ENCODE results near the gene TRPM3. TPM values are rescaled to one million over a fixed set of nuclear protein-coding genes. Genes with fewer than 3 reads are reported as not detected.

TRPM3 gene
- total RNA-seq, 1 donor from 2014 or later = not detected

- ATAC-seq = no peak
Observed at GRCh38 chr9:71096421-71097108, 24.9 kb downstream of the TRPM3 start.

GRCh38 chr9:71094708-71095251 lies 26.6 kb downstream of the TRPM3 start:
- no peak for ATAC-seq

- no peak for ATAC-seq
Observed at GRCh38 chr9:71090896-71091295, 30.5 kb downstream of the TRPM3 start.

GRCh38 chr9:71079451-71079850 lies 42.0 kb downstream of the TRPM3 start:
- ATAC-seq = no peak

GRCh38 chr9:71076096-71076495 lies 45.3 kb downstream of the TRPM3 start:
- no peak for ATAC-seq

DNA sequence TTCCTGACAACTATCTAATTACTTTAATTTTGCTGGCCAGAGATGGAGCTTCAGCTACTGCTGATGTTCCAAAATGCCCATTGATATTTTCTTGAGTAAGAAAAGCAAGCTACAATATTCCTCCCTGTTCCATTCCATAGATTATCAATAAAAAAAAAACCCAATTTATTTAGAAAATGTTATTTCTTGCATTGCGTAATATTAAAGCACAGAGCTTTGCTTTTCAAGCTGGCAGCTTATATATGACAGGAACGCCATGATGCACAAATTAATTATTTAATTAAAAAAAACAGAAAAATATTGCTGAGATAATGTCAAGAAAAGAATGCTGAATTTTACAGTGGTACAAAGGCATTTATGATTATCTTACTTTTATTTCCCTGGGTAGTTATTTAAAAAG lies 47.9 kb downstream of the TRPM3 start:
- ATAC-seq = no peak

DNA sequence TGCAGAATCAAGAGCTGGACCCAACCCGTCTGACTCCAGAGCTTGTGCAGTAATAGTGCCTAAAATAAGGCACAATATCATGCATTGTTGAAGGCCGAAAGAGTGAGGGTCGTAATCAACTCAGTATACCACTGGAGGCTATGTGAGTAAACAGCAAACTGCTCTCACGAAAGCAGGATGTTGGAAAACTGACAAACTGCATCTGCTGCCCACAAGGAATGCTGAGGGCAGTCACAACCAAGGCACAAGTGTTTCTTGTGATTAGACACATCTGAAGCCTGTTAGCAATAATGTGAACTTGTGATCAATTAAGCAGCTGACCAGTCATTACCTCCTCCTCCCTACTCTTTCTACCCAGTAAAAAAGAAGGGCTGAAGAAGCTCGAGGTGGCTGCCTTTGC lies 48.8 kb downstream of the TRPM3 start:
- ATAC-seq = no peak

DNA sequence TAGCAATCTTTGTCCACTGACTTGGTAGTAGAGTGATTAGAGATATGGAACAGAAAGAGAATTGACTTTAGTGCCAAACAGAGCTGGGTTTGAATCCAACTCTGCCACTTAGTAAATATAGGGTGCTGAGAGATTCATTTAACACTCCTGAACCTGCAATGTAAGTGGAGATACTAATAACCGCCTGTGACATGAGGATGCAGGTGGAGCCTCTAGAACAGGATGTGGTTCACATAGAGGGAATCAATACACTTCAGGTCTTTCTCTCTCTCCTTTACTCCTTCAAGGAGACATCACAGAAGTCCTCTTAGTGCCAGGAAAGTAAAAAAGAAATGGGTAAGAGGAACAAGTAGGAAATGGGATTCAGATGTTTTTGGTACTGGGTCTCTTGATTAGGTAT lies 49.8 kb downstream of the TRPM3 start:
- no peak for ATAC-seq

DNA sequence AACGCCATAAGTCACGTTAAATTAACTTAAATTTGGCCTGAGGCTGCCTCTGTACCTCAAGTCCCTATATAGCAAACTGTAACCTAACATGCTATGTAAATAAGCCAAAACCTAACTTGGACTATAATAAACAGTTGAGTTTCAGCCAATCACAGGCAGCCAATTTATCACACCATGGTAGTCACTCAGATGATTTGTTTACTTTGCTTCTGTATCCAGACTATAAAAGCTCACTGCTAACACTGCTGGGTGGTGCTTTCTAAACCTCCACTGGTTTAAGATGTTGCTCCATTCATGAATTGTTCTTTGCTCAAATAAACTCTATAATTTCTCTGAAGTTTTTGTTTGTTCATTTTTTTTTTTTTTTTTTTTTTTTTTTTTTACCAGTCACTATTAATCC lies 62.8 kb downstream of the TRPM3 start:
- no peak for ATAC-seq

DNA sequence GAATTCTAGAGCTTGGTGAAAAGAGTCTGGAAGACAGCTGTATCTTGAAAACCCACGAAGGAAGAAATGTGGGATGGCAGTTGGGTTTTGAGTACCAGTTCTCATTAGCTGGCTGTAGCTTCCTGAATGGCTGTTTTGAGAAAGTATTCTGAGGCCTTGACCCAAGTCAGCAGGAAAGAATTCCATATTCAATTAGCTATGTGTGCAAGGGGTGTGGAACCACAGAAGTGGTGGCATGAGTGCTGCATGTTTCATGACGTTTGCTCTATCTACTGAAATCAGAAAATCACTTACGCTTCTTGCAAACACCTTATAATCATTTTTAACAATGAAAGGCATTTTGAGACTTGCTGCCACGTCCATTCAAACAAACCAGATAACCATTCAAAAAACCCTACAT lies 69.1 kb downstream of the TRPM3 start:
- ATAC-seq = no peak

DNA sequence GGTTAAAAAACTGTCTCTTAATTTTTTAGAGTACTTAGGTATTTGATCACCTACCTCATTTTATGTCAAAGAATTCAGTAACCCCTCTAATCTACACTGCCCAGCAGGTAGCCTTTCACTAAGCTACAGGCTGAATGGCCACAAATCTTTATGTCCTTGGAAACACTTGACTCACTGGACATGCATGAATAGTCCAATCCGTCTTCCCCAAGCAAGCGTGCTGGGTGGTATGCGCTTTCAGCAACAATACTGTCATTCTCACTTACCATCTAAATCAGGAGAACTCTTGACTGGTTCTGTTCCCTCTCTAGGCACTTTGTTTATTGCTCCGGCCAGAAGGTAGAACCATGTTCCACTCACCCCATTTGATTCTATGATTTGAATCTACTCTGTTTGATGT lies 73.1 kb downstream of the TRPM3 start:
- ATAC-seq = no peak

DNA sequence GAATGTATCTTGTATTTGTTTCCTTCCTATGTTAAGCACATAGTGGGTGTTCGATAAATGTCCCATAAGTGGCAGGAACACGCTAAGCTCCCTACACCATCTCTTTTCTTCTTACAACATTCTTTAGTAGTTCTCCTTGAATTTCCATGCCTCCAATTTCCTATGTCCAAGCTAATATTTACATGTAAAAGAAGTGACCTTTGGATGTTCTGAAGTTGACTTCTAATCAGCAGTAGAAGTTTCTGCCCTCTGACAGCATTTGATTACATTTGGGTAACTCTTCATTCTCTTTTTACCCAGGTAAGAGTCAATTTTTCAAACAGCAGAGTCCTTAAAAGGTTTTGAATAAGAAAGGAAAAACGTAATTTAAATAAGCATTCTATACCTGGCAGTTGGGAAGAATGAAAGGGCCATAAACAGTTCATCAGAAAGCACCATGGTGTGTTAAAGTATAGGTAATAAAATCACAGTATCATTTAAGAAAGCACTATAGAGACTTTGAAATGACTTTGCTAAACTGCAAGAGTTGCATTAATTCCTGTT lies 78.9 kb downstream of the TRPM3 start:
- no peak for ATAC-seq

DNA sequence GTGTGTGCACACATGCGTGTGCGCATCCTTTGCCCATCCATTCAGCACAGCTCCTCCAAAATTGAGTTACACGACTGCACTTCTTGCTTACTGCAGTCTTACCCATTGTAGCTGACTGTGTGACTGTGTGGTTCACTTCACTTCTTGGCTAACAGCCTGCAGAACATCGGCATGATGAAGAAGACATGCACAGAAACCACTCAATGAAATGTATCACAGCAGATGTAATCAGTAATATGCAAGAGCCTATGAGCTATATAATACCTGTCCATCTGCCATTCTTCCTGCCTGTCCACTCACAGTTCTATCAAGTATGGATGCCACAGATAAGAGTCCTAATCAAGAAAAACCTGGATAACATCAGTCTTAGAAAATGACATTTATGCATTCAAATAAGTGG lies 83.9 kb downstream of the TRPM3 start:
- ATAC-seq = no peak

- no peak for ATAC-seq
Observed at GRCh38 chr9:71036501-71036900, 84.9 kb downstream of the TRPM3 start.

DNA sequence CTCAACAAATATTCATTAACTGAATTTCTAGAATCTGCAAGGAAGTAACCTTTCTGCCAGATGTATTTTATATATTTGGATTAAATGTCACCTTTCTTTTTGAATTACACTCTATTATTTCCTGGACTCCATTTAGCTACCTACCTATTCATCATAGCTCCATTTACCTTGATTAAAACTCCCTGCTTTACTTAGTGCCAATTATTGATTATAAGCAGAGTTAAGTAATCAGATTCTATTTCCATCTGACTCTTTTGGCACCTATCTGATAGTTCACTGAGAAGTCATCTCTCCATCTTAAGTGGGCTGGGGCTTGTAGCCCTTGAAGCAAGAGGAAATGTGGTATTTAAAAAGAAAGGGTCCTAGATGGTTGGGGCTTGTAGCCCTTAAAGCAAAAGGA lies 88.6 kb downstream of the TRPM3 start:
- no peak for ATAC-seq

- ATAC-seq = no peak
Observed at GRCh38 chr9:71025728-71026127, 95.7 kb downstream of the TRPM3 start.

DNA sequence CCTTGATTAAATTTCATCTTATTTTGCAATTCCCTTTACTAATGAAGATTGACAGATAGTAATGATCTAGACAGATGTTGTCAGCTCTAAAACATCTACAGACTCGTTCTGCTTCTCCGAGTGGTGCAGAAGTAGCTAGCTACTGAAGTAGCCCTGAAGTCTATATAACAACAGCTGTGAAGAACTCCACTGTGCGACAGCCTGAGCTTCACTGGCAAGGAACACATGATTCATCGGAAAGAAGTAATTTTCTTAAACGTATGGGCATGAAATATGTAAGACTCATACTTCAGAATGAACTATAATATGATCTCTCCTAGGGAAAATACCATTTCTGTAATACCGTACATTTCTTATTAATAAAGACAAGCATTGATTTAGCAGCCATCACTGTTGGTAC lies 96.2 kb downstream of the TRPM3 start:
- ATAC-seq = no peak

- ATAC-seq = no peak
Observed at GRCh38 chr9:71010258-71010657, 111.2 kb downstream of the TRPM3 start.

GRCh38 chr9:71005456-71005855 lies 116.0 kb downstream of the TRPM3 start:
- ATAC-seq = no peak

DNA sequence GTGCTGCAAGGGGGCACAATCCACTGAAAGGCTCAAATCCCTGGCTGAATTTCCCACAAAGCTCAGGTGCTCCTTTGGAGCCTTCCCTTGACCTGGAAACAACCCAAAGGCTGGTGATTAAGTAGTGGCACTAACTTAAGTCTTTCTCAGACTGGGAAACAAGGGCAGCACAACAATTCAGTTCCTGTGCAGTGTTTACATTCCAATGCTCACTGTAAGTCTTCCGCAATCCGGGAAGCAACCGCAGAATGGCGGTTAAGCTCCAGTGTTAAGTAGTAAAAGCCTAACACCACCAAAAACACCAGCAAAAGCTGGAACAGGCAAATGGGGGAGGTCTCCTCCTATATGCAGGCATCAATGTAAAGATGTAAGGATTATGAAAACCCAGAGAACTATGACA lies 117.2 kb downstream of the TRPM3 start:
- no peak for ATAC-seq

DNA sequence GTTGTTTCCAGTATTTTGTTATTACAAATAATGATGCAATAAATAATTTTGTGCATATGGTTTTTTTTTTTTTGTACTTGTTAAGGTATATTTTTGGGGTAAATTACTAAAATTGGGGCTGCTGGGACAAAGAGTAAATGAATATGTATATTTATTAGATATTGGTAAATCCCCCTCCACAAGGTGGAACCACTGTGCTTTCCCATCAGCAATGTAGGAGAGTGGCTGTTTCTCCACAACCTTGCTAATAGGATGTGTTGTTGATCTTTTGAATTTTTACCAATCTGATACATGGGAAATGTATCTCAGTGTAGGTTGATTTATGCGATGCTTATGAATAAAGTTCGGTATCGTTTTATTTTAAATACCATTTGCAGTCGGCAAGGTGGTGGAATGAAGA lies 118.1 kb downstream of the TRPM3 start:
- ATAC-seq = no peak

DNA sequence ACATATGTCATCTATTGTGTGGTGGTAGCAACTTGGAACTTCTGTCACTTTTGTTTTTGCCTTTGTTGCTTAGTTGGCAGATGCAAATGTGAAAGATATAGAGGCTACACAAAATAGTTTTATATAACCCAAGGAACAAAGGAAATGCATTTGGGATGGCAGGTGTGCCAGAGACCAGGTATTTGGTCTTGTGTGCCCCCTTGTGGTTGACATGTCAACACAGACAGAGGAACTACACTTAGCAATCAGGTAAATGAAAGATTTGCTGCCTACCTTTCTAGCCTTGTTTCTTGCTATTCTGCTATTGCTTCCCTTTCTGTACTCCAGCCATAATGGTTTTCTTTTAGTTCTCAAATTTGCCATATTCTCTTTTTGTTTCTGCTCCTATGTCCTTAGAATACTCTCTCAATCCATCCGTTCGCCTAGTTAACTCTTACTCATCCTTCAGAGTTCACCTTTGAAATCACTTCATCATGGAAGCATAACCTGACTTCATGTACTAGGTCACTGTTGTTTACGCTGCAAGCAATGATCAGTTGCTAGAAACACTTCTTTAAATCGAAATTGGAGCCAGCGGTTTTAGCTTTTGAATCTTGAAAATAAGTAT lies 119.5 kb downstream of the TRPM3 start:
- ATAC-seq = no peak

GRCh38 chr9:70998962-70999361 lies 122.5 kb downstream of the TRPM3 start:
- no peak for ATAC-seq

GRCh38 chr9:70995511-70995910 lies 125.9 kb downstream of the TRPM3 start:
- no peak for ATAC-seq

All from esophagus mucosa (tissue), 1 donor.